SU-DHL-6 (cell line): Measurements from ENCODE around the gene IGLL5.

Source experiments
- H2AFZ ChIP-seq: fragments of 200-600 bp; sonication (generic); 2 replicates; pipeline ENCODE4 v1.6.1; 2014; ENCODE audit warnings: low read depth, mild to moderate bottlenecking, moderate library complexity, mixed read lengths, antibody characterized with exemption, low read length; ENCODE audit not compliant: severe bottlenecking
- H3F3A ChIP-seq: fragments of 200-600 bp; shearing (Covaris generic); 2 replicates; pipeline ENCODE4 v1.6.0; 2016; ENCODE audit warnings: antibody characterized with exemption, mild to moderate bottlenecking; ENCODE audit not compliant: insufficient read depth
- H3K27ac ChIP-seq: fragments of 200-600 bp; sonication (generic); 2 replicates; pipeline ENCODE4 v1.5.1; 2016; ENCODE audit warnings: low read depth, mild to moderate bottlenecking, low read length, moderate library complexity, mixed read lengths
- H3K27me3 ChIP-seq: fragments of 200-600 bp; sonication (generic), shearing (Covaris generic); 2 replicates; pipeline ENCODE4 v1.6.0; 2014; ENCODE audit warnings: mild to moderate bottlenecking, low read length
- H3K36me3 ChIP-seq: fragments of 200-600 bp; sonication (generic); 2 replicates; pipeline ENCODE4 v1.6.1; 2014; ENCODE audit warnings: mild to moderate bottlenecking, low read length, mixed read lengths
- H3K4me2 ChIP-seq: fragments of 300-600, 200-600 bp; shearing (Covaris generic), sonication (generic); 2 replicates; pipeline ENCODE4 v1.6.0; 2014; ENCODE audit warnings: low read length, low read depth, mild to moderate bottlenecking; ENCODE audit not compliant: poor library complexity, severe bottlenecking
- H3K4me3 ChIP-seq: fragments of 200-600 bp; sonication (generic); 2 replicates; pipeline ENCODE4 v1.5.1; 2014; ENCODE audit warnings: antibody characterized with exemption, low read length, mild to moderate bottlenecking, mixed read lengths; ENCODE audit not compliant: insufficient read depth, poor library complexity, severe bottlenecking
- H3K79me2 ChIP-seq: fragments of 200-600 bp; sonication (generic); 2 replicates; pipeline ENCODE4 v1.6.1; 2014; ENCODE audit warnings: mild to moderate bottlenecking, low read length, moderate library complexity; ENCODE audit not compliant: insufficient read depth
- H3K9ac ChIP-seq: fragments of 200-600 bp; sonication (generic); 2 replicates; pipeline ENCODE4 v1.7.0; 2014; ENCODE audit warnings: mild to moderate bottlenecking, low read length
- H3K9me2 ChIP-seq: fragments of 200-600 bp; sonication (generic); replicated peaks from 2 replicates; pipeline ENCODE4 v1.6.1; 2014; ENCODE audit warnings: low read length; ENCODE audit not compliant: insufficient read depth
- H3K9me3 ChIP-seq: fragments of 200-600 bp; sonication (generic); 2 replicates; pipeline ENCODE4 v1.6.1; 2014; ENCODE audit warnings: low read length, mixed read lengths; ENCODE audit not compliant: insufficient read depth
- H4K20me1 ChIP-seq: fragments of 200-600 bp; sonication (generic); 2 replicates; pipeline ENCODE4 v1.6.1; 2014; ENCODE audit warnings: low read depth, mild to moderate bottlenecking, antibody characterized with exemption, low read length, moderate library complexity, mixed read lengths
- CTCF ChIP-seq: fragments of 200-600 bp; sonication (generic); IDR thresholded peaks from one replicate; pipeline ENCODE4 v1.5.1; 2017; ENCODE audit warnings: antibody characterized with exemption, mild to moderate bottlenecking, low read length, moderate library complexity; ENCODE audit not compliant: insufficient read depth, poor library complexity, severe bottlenecking
- EZH2phosphoT487 ChIP-seq: fragments of 200-600 bp; sonication (generic), shearing (Covaris generic); conservative IDR thresholded peaks from 2 replicates; pipeline ENCODE4 v1.6.1; 2018; ENCODE audit warnings: mild to moderate bottlenecking, antibody characterized with exemption, low read length, moderate library complexity, mixed read lengths

Gene IGLL5

GRCh38 chr22:22929381-22930221 lies 42.0 kb downstream of the IGLL5 start:
- Histone ChIP-seq H3K4me3 (no peak overlapping the region), H2AFZ (no peak overlapping the region), H3F3A (peaks cover 40% of the 10 kb centered on the region), H3K4me2 (peak overlapping the region; percentile 50), H3K36me3 (no peaks in the 10 kb centered on the region), H3K79me2 (peaks cover 8% of the 10 kb centered on the region; the same call in 1 of the 2 replicates), H3K9me3 (no peaks in the 10 kb centered on the region), H4K20me1 (no peaks in the 10 kb centered on the region), H3K9ac (peak overlapping the region; percentile 62), H3K27me3 (no peaks in the 10 kb centered on the region), H3K9me2 (no peaks in the 10 kb centered on the region), H3K27ac (peak overlapping the region; percentile 96)
- TF ChIP-seq CTCF (no peak), EZH2phosphoT487 (no peak)

- Histone ChIP-seq H3K4me3 (no peak overlapping the region), H3K9me3 (no peaks in the 10 kb centered on the region), H3K79me2 (peaks cover 8% of the 10 kb centered on the region; the same call in 1 of the 2 replicates), H3K9ac (peak overlapping the region; percentile 62), H3K27ac (peak overlapping the region; percentile 96), H4K20me1 (no peaks in the 10 kb centered on the region), H3K27me3 (no peaks in the 10 kb centered on the region), H2AFZ (no peak overlapping the region), H3K9me2 (no peaks in the 10 kb centered on the region), H3K4me2 (peak overlapping the region; percentile 50), H3F3A (peaks cover 40% of the 10 kb centered on the region), H3K36me3 (no peaks in the 10 kb centered on the region)
- TF ChIP-seq EZH2phosphoT487 (no peak), CTCF (no peak)
Observed at GRCh38 chr22:22930222-22930497, 42.5 kb downstream of the IGLL5 start.

- H3K79me2 ChIP-seq: peaks cover 8% of the 10 kb centered on the region; the same call in 1 of the 2 replicates
- no peaks in the 10 kb centered on the region for H3K36me3 ChIP-seq
- TF ChIP-seq CTCF (no peak), EZH2phosphoT487 (no peak)
- no peaks in the 10 kb centered on the region for H4K20me1 ChIP-seq
- peak overlapping the region; percentile 62 for H3K9ac ChIP-seq
- H3K9me3 ChIP-seq: no peaks in the 10 kb centered on the region
- peaks cover 37% of the 10 kb centered on the region for H3F3A ChIP-seq
- peak overlapping the region; percentile 50 for H3K4me2 ChIP-seq
- peak overlapping the region; percentile 96 for H3K27ac ChIP-seq
- H3K27me3 ChIP-seq: no peaks in the 10 kb centered on the region
- no peak overlapping the region for H2AFZ ChIP-seq
- no peaks in the 10 kb centered on the region for H3K9me2 ChIP-seq
- no peak overlapping the region for H3K4me3 ChIP-seq
Observed at GRCh38 chr22:22930571-22931556, 43.2 kb downstream of the IGLL5 start.
